ENCODE results near the gene KDM4C. TPM values are rescaled to one million over a fixed set of nuclear protein-coding genes. Genes with fewer than 3 reads are reported as not detected.

Gene KDM4C
- total and polyA plus RNA-seq, 2 of the 13 experiments (the other 11 are each of a cell fraction or from before 2014, with no cell fraction given), result 19.4 to 23.6 TPM

DNA sequence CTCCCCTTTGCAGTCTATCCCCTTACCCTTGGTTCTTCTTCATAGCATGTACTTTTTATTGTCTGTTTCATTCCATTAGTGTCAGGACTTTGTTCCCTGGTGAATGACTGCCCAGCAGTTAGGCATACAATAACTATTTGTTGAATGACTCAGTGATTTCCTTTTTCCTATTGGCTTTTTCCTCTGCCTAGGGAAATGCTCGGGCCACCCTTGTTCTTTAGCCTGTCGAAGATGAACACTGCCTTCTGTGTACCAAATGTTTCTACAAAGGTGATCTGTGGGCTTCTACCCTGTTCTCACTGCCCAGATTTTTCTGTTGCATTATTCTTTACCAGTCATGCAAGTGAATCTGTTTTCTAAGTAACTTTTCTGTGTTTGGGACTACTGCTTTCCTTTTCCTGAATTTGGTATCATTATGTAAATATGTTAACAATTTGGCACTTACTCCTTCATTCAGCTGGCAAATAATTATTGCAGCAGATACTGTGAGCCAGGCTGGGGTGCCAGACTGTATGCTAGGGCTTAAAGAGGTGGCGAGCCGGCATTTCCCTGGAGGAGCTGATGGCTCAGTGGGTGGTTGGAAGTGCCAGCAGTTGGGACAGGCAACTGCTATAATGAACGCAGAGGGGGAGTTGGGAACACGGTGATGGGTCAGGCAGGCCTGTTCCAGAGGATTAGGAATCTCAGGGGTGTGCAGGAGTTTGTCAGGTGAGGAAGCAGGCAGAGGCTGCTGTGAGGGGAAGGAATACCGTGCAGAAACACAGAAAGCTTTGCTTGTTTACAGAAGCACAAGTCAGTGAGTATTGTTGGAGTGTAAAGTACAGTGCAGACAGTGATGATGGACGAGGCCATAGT, 30.6 kb downstream of the KDM4C start (continued):
- TF ChIP-seq, protein P1, sequence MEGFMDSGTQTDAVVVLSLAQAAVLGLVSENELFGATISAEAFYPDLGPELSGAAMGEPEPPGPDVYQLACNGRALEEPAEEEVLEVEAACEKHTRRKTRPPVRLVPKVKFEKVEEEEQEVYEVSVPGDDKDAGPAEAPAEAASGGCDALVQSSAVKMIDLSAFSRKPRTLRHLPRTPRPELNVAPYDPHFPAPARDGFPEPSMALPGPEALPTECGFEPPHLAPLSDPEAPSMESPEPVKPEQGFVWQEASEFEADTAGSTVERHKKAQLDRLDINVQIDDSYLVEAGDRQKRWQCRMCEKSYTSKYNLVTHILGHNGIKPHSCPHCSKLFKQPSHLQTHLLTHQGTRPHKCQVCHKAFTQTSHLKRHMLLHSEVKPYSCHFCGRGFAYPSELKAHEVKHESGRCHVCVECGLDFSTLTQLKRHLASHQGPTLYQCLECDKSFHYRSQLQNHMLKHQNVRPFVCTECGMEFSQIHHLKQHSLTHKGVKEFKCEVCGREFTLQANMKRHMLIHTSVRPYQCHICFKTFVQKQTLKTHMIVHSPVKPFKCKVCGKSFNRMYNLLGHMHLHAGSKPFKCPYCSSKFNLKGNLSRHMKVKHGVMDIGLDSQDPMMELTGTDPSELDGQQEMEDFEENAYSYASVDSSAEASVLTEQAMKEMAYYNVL (CRISPR knock-in tag; IDR thresholded peaks at IDR 0.05; ENCODE audit: borderline replicate concordance), result peak; percentile 69
- TF ChIP-seq KLF13 (CRISPR knock-in tag; IDR thresholded peaks at IDR 0.05) (no peak), LCORL (IDR thresholded peaks at IDR 0.05) (no peak), LCORL (CRISPR knock-in tag; IDR thresholded peaks at IDR 0.05) (0 out of 2 replicates have a peak, but pooled peaks have one; percentile 17), ELF1 (CRISPR knock-in tag; IDR thresholded peaks at IDR 0.05) (peak; percentile 9; the same call in 1 of the 2 replicates), ZBTB1 (CRISPR knock-in tag; IDR thresholded peaks at IDR 0.05; ENCODE audit: borderline replicate concordance) (no peak), ZNF136 (CRISPR knock-in tag; IDR thresholded peaks at IDR 0.05; ENCODE audit: low read depth) (no peak), ZBTB38 (CRISPR knock-in tag; IDR thresholded peaks at IDR 0.05) (no peak; the same call in 1 of the 2 replicates), MXI1 (IDR thresholded peaks at IDR 0.05; ENCODE audit: borderline replicate concordance, low read depth, low read length) (peak; percentile 41; the same call in 1 of the 3 replicates), TAF15 (IDR thresholded peaks at IDR 0.05; ENCODE audit: low read depth, low read length, poor library complexity, severe bottlenecking) (no peak), SMARCC2 (IDR thresholded peaks at IDR 0.05) (no peak), SNRNP70 (IDR thresholded peaks at IDR 0.05; ENCODE audit: low read depth, low read length) (no peak)
- TF ChIP-seq, protein P2, sequence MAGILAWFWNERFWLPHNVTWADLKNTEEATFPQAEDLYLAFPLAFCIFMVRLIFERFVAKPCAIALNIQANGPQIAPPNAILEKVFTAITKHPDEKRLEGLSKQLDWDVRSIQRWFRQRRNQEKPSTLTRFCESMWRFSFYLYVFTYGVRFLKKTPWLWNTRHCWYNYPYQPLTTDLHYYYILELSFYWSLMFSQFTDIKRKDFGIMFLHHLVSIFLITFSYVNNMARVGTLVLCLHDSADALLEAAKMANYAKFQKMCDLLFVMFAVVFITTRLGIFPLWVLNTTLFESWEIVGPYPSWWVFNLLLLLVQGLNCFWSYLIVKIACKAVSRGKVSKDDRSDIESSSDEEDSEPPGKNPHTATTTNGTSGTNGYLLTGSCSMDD (CRISPR knock-in tag; IDR thresholded peaks at IDR 0.05), result no peak
- TF ChIP-seq, protein P3, sequence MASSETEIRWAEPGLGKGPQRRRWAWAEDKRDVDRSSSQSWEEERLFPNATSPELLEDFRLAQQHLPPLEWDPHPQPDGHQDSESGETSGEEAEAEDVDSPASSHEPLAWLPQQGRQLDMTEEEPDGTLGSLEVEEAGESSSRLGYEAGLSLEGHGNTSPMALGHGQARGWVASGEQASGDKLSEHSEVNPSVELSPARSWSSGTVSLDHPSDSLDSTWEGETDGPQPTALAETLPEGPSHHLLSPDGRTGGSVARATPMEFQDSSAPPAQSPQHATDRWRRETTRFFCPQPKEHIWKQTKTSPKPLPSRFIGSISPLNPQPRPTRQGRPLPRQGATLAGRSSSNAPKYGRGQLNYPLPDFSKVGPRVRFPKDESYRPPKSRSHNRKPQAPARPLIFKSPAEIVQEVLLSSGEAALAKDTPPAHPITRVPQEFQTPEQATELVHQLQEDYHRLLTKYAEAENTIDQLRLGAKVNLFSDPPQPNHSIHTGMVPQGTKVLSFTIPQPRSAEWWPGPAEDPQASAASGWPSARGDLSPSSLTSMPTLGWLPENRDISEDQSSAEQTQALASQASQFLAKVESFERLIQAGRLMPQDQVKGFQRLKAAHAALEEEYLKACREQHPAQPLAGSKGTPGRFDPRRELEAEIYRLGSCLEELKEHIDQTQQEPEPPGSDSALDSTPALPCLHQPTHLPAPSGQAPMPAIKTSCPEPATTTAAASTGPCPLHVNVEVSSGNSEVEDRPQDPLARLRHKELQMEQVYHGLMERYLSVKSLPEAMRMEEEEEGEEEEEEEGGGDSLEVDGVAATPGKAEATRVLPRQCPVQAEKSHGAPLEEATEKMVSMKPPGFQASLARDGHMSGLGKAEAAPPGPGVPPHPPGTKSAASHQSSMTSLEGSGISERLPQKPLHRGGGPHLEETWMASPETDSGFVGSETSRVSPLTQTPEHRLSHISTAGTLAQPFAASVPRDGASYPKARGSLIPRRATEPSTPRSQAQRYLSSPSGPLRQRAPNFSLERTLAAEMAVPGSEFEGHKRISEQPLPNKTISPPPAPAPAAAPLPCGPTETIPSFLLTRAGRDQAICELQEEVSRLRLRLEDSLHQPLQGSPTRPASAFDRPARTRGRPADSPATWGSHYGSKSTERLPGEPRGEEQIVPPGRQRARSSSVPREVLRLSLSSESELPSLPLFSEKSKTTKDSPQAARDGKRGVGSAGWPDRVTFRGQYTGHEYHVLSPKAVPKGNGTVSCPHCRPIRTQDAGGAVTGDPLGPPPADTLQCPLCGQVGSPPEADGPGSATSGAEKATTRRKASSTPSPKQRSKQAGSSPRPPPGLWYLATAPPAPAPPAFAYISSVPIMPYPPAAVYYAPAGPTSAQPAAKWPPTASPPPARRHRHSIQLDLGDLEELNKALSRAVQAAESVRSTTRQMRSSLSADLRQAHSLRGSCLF (CRISPR knock-in tag; IDR thresholded peaks at IDR 0.05; ENCODE audit: borderline replicate concordance), result no peak
- TF ChIP-seq, protein P4, sequence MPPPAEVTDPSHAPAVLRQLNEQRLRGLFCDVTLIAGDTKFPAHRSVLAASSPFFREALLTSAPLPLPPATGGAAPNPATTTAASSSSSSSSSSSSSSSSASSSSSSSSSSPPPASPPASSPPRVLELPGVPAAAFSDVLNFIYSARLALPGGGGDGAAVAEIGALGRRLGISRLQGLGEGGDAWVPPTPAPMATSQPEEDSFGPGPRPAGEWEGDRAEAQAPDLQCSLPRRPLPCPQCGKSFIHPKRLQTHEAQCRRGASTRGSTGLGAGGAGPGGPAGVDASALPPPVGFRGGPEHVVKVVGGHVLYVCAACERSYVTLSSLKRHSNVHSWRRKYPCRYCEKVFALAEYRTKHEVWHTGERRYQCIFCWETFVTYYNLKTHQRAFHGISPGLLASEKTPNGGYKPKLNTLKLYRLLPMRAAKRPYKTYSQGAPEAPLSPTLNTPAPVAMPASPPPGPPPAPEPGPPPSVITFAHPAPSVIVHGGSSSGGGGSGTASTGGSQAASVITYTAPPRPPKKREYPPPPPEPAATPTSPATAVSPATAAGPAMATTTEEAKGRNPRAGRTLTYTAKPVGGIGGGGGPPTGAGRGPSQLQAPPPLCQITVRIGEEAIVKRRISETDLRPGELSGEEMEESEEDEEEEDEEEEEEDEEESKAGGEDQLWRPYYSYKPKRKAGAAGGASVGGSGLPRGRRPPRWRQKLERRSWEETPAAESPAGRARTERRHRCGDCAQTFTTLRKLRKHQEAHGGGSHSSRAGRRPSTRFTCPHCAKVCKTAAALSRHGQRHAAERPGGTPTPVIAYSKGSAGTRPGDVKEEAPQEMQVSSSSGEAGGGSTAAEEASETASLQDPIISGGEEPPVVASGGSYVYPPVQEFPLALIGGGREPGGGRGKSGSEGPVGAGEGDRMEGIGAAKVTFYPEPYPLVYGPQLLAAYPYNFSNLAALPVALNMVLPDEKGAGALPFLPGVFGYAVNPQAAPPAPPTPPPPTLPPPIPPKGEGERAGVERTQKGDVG (CRISPR knock-in tag; IDR thresholded peaks at IDR 0.05; ENCODE audit: borderline replicate concordance), result no peak
